OCI-LY3 (cell line): Measurements from ENCODE around the gene ELF5.

Experiments used
- H2AFZ ChIP-seq: fragments of 200-600, 300-600 bp; shearing (Covaris generic); 2 replicates; pipeline ENCODE4 v1.6.0; 2014; ENCODE audit warnings: antibody characterized with exemption, low read depth, low read length
- H3K27ac ChIP-seq: fragments of 200-600, 300-600 bp; sonication (generic); 2 replicates; pipeline ENCODE4 v1.5.1; 2014; ENCODE audit warnings: mild to moderate bottlenecking, low read length, moderate library complexity, mixed read lengths
- H3K27me3 ChIP-seq: fragments of 200-600, 300-600 bp; sonication (generic); 2 replicates; pipeline ENCODE4 v1.6.1; 2014; ENCODE audit warnings: low read depth, low read length, mixed read lengths
- H3K36me3 ChIP-seq: fragments of 200-600, 300-600 bp; sonication (generic); replicated peaks from 2 replicates; pipeline ENCODE3; 2014; ENCODE audit warnings: low read depth, low read length, mixed read lengths
- H3K4me1 ChIP-seq: fragments of 300-600, 200-600 bp; sonication (generic); 2 replicates; pipeline ENCODE4 v1.6.1; 2014; ENCODE audit warnings: low read length, mixed read lengths
- H3K4me2 ChIP-seq: fragments of 200-600, 300-600 bp; sonication (generic); 2 replicates; pipeline ENCODE4 v1.6.1; 2014; ENCODE audit warnings: low read length, mixed read lengths
- H3K4me3 ChIP-seq: fragments of 300-600, 200-600 bp; sonication (generic); 2 replicates; pipeline ENCODE4 v1.5.1; 2014; ENCODE audit warnings: antibody characterized with exemption, mild to moderate bottlenecking, low read length, moderate library complexity
- H3K79me2 ChIP-seq: fragments of 300-600, 200-600 bp; shearing (Covaris generic); 2 replicates; pipeline ENCODE4 v1.6.1; 2014; ENCODE audit warnings: mild to moderate bottlenecking, low read length, mixed read lengths
- H3K9ac ChIP-seq: fragments of 300-600, 200-600 bp; shearing (Covaris generic); 2 replicates; pipeline ENCODE4 v1.6.0; 2014; ENCODE audit warnings: mild to moderate bottlenecking, low read length, moderate library complexity
- H3K9me3 ChIP-seq: fragments of 200-600, 300-600 bp; shearing (Covaris generic); 2 replicates; pipeline ENCODE4 v1.6.1; 2014; ENCODE audit warnings: low read length, mixed read lengths; ENCODE audit not compliant: insufficient read depth
- H4K20me1 ChIP-seq: fragments of 200-600, 300-600 bp; sonication (generic); 2 replicates; pipeline ENCODE4 v1.6.1; 2016; ENCODE audit warnings: low read length, mixed read lengths; ENCODE audit not compliant: insufficient read depth
- EZH2phosphoT487 ChIP-seq: fragments of 200-600 bp; shearing (Covaris generic); IDR thresholded peaks from 2 replicates; pipeline ENCODE4 v1.6.1; 2018; ENCODE audit warnings: antibody characterized with exemption, mixed run types, low read depth
- TF ChIP-seq, protein P1 (sequence below): fragments of 200-600, 300-600 bp; sonication (generic); IDR thresholded peaks from 2 replicates; pipeline ENCODE4 v1.5.1; 2014; ENCODE audit warnings: antibody characterized with exemption, low read length, low read depth

Gene ELF5

DNA sequence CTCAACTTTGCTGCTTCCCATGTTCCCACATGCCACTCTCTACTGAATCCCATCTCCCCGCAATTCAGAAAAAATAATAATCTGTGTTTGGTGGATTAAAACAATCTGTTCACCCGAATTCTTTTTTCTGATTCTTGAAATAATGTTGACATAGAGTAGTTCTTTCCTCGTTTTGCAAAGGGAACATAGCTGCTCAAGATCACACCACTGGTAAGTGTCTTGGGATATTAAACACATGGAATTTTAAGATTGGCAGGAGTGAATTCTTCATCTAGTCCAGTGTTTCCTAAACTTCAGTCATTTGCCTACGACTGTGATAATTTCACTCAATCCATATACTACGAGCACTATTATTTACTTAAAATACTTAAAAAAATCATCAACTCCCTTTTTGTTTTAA lies 6.0 kb downstream of the ELF5 start:
- Histone ChIP-seq H2AFZ (no peak overlapping the region), H3K36me3 (no peaks in the 10 kb centered on the region), H3K4me1 (peaks cover under 1% of the 10 kb centered on the region; the same call in 1 of the 2 replicates), H3K27me3 (no peaks in the 10 kb centered on the region), H3K9ac (no peak overlapping the region), H4K20me1 (no peaks in the 10 kb centered on the region), H3K9me3 (no peaks in the 10 kb centered on the region), H3K27ac (no peak overlapping the region), H3K4me2 (no peak overlapping the region), H3K79me2 (no peaks in the 10 kb centered on the region), H3K4me3 (no peak overlapping the region)
- no peak for TF ChIP-seq EZH2phosphoT487
- TF ChIP-seq, protein P1, sequence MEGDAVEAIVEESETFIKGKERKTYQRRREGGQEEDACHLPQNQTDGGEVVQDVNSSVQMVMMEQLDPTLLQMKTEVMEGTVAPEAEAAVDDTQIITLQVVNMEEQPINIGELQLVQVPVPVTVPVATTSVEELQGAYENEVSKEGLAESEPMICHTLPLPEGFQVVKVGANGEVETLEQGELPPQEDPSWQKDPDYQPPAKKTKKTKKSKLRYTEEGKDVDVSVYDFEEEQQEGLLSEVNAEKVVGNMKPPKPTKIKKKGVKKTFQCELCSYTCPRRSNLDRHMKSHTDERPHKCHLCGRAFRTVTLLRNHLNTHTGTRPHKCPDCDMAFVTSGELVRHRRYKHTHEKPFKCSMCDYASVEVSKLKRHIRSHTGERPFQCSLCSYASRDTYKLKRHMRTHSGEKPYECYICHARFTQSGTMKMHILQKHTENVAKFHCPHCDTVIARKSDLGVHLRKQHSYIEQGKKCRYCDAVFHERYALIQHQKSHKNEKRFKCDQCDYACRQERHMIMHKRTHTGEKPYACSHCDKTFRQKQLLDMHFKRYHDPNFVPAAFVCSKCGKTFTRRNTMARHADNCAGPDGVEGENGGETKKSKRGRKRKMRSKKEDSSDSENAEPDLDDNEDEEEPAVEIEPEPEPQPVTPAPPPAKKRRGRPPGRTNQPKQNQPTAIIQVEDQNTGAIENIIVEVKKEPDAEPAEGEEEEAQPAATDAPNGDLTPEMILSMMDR, result no peak

DNA sequence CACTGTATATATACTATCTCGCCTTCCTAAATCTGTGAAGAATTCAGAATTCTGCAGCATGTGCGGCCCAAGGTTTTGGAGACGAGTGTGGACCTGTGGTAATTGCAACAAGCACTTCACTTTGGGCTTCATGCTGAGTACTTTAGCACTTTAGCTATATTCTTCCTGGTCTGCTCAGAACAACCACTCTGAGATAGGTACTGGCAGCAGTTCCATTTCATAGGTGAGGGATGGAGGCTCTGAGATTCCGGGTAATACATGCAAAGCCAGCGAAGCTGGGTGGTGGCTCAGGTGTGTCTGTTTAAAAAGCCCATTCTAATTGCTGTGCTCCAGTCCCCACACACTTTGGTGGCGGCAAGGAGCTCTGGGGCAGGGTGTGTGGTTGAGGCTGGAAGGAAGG lies 6.4 kb downstream of the ELF5 start:
- no peaks in the 10 kb centered on the region for H3K9me3 ChIP-seq
- no peak overlapping the region for H3K4me2 ChIP-seq
- no peak overlapping the region for H3K4me3 ChIP-seq
- no peaks in the 10 kb centered on the region for H3K36me3 ChIP-seq
- no peak overlapping the region for H3K27ac ChIP-seq
- no peak overlapping the region for H2AFZ ChIP-seq
- peaks cover under 1% of the 10 kb centered on the region; the same call in 1 of the 2 replicates for H3K27me3 ChIP-seq
- H3K4me1 ChIP-seq, result no peaks in the 10 kb centered on the region
- TF ChIP-seq EZH2phosphoT487, result no peak
- TF ChIP-seq, protein P1, result no peak
- no peaks in the 10 kb centered on the region for H4K20me1 ChIP-seq
- H3K79me2 ChIP-seq, result no peaks in the 10 kb centered on the region
- H3K9ac ChIP-seq, result no peak overlapping the region

GRCh38 chr11:34505874-34506273 lies 7.7 kb downstream of the ELF5 start:
- TF ChIP-seq, protein P1, result no peak
- no peak for TF ChIP-seq EZH2phosphoT487
- H3K79me2 ChIP-seq, result no peaks in the 10 kb centered on the region
- H3K9me3 ChIP-seq, result no peaks in the 10 kb centered on the region
- H3K4me1 ChIP-seq, result no peaks in the 10 kb centered on the region
- H3K4me2 ChIP-seq, result no peak overlapping the region
- no peak overlapping the region for H3K4me3 ChIP-seq
- H2AFZ ChIP-seq, result no peak overlapping the region
- H3K9ac ChIP-seq, result no peak overlapping the region
- no peaks in the 10 kb centered on the region for H4K20me1 ChIP-seq
- H3K27me3 ChIP-seq, result peaks cover 5% of the 10 kb centered on the region; the same call in 1 of the 2 replicates
- no peak overlapping the region for H3K27ac ChIP-seq
- H3K36me3 ChIP-seq, result no peaks in the 10 kb centered on the region

DNA sequence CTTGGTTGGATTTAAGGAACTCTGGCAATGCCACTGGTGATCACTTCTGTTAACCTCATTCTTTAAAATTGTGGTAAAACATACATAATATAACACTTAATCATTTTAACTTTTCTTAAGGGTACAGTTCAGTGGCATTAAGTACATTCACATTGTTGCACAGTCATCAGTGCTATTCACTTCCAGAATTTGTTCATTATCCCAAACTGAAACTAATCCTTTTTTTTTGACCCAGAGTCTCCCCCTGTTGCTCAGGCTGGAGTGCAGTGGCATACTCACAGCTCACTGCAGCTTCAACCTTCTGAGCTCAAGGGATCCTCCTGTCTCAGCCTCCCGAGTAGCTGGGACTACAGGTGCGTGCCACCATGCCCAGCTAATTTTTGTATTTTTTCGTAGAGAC lies 10.6 kb downstream of the ELF5 start:
- H3K4me3 ChIP-seq, result no peak overlapping the region
- H3K27me3 ChIP-seq, result peaks cover 14% of the 10 kb centered on the region
- no peaks in the 10 kb centered on the region for H3K79me2 ChIP-seq
- H3K9ac ChIP-seq, result no peak overlapping the region
- H3K9me3 ChIP-seq, result no peaks in the 10 kb centered on the region
- no peaks in the 10 kb centered on the region for H3K4me1 ChIP-seq
- H2AFZ ChIP-seq, result no peak overlapping the region
- H3K36me3 ChIP-seq, result no peaks in the 10 kb centered on the region
- no peak overlapping the region for H3K4me2 ChIP-seq
- no peaks in the 10 kb centered on the region for H4K20me1 ChIP-seq
- TF ChIP-seq, protein P1, result no peak
- TF ChIP-seq EZH2phosphoT487, result no peak
- H3K27ac ChIP-seq, result no peak overlapping the region
